Lower leg skin (tissue), 4 donors: ENCODE results near the gene MIEN1. TPM values are rescaled to one million over a fixed set of nuclear protein-coding genes. Genes with fewer than 3 reads are reported as not detected.
A peak's percentile ranks its signal among the peaks of the same experiment; 100 is the strongest.
"Not testable (repeated sequence)": the region's sequence is repeated elsewhere in the genome, so short reads cannot be mapped to it uniquely, and the experiment has no call there.

Source experiments
- DNase-seq, 2 donors: peaks; one replicate each; pipeline ENCODE4 v3.0.0-alpha.2; 2019; ENCODE audit warnings: low spot score in 2 of 2
- H3K4me3 ChIP-seq: fragments of 200-600 bp; sonication (generic); 2 replicates; pipeline ENCODE4 v1.5.1; 2017; ENCODE audit warnings: mild to moderate bottlenecking, low read depth; ENCODE audit not compliant: poor library complexity, severe bottlenecking
- CTCF ChIP-seq, 3 donors: fragments of 450-650 bp; IDR thresholded peaks; one replicate each; pipeline ENCODE4 v1.5.1; 2016; ENCODE audit warnings: antibody characterized with exemption in 3 of 3, mild to moderate bottlenecking in 3 of 3, moderate library complexity in 2 of 3
- POLR2A ChIP-seq, 2 donors: fragments of 450-650 bp; IDR thresholded peaks; one replicate each; pipeline ENCODE4 v1.6.1; 2016 to 2017; ENCODE audit warnings: antibody characterized with exemption in 2 of 2, mild to moderate bottlenecking in 1 of 2, moderate library complexity in 1 of 2
- WGBS, 2 donors: methylation state at CpG; one replicate each; pipeline ENCODE4 v1.1.5; 2018; 5-methylcytosine and 5-hydroxymethylcytosine counted together
- intact Hi-C: fragments of 100-400 bp; cut with DNase I; formaldehyde crosslinking; loops from one replicate; pipeline ENCODE4 v1.15.0; 2023; ENCODE audit warnings: low total_unique reads
- total RNA-seq, 4 donors: library from RNA; depleted of rRNA; stranded (reverse); fragments of >200 nt; gene quantifications; one replicate each; pipeline ENCODE4 v1.1.0, GENCODE V29; 2016

MIEN1 gene
- total RNA-seq, 4 donors from 2014 or later = 42.8 to 82.0 (median 59.7) TPM

- no peak overlapping the region for H3K4me3 ChIP-seq
- intact Hi-C loops = loop anchor here (5.0 to 10.0 kb wide), 2 partner anchors 114 to 128 kb away; partner anchors contain the start of genes IKZF3 and ZPBP2
- TF ChIP-seq POLR2A (IDR thresholded peaks at IDR 0.05) (no peak), CTCF (IDR thresholded peaks at IDR 0.05) (no peak)
- 54% methylated on average over 8 to 9 of the region's 9 CpGs for WGBS, 2 donors
- peak in 1 of 2 donors; percentile 81 for DNase-seq
Measured at GRCh38 chr17:39750131-39751015, 20.0 kb upstream of the MIEN1 start.

- WGBS, 2 donors = 84 to 90% methylated on average over 8 of the region's 8 CpGs
- H3K4me3 ChIP-seq, intact Hi-C loops, DNase-seq: not testable (repeated sequence)
Measured at GRCh38 chr17:39748444-39749034, 18.2 kb upstream of the MIEN1 start.

GRCh38 chr17:39747745-39748144 lies 17.4 kb upstream of the MIEN1 start:
- intact Hi-C loops = no loop called here
- H3K4me3 ChIP-seq = no peak overlapping the region
- TF ChIP-seq CTCF (IDR thresholded peaks at IDR 0.05) = no peak
- TF ChIP-seq POLR2A (IDR thresholded peaks at IDR 0.05) = no peak
- no peak for DNase-seq
- 89 to 95% methylated on average over 4 of the region's 4 CpGs for WGBS, 2 donors

DNA sequence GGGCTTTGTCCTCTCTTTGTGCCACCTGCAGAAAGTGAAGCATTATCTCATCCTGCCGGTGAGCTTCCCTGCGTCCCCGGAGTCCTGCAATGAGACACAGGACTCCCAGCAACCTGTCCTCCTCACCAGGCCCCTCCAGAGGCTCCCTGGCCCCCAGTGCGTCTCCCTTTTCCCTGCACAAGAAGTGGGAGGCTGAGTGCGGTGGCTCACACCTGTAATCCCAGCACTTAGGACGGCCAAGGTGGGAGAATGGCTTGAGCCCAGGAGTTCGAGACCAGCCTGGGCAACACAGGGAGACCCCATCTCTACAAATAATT lies 15.8 kb upstream of the MIEN1 start:
- WGBS, 2 donors = 92 to 94% methylated on average over 7 of the region's 7 CpGs
- intact Hi-C loops = no loop called here
- TF ChIP-seq CTCF (IDR thresholded peaks at IDR 0.05) = no peak
- TF ChIP-seq POLR2A (IDR thresholded peaks at IDR 0.05) = no peak
- no peak overlapping the region for H3K4me3 ChIP-seq
- no peak for DNase-seq

- WGBS, 2 donors = 92 to 93% methylated on average over 20 to 23 of the region's 23 CpGs
- H3K4me3 ChIP-seq = no peak overlapping the region
- intact Hi-C loops = no loop called here
- TF ChIP-seq POLR2A (IDR thresholded peaks at IDR 0.05) (no peak), CTCF (IDR thresholded peaks at IDR 0.05) (no peak)
- no peak for DNase-seq
Measured at GRCh38 chr17:39745335-39746144, 15.2 kb upstream of the MIEN1 start.

GRCh38 chr17:39744836-39745215 lies 14.5 kb upstream of the MIEN1 start:
- TF ChIP-seq CTCF (IDR thresholded peaks at IDR 0.05) (no peak), POLR2A (IDR thresholded peaks at IDR 0.05) (no peak)
- intact Hi-C loops = no loop called here
- H3K4me3 ChIP-seq = no peak overlapping the region
- DNase-seq = no peak
- WGBS, 2 donors = 79 to 92% methylated on average over 5 to 8 of the region's 8 CpGs
